Aorta (tissue), 5 donors: ENCODE results near the gene SLC38A3. TPM values are rescaled to one million over a fixed set of nuclear protein-coding genes. Genes with fewer than 3 reads are reported as not detected.

Experiments used
- ATAC-seq: fragments of 200-7000 bp; cut with Tn5 transposase; one replicate; pipeline ENCODE4 v1.9.1; 2022; ENCODE audit warnings: moderate library complexity; ENCODE audit not compliant: low FRiP score
- DNase-seq, 2 donors: peaks; one replicate each; pipeline ENCODE4 v3.0.0-alpha.2; 2020
- H3K27ac ChIP-seq, 2 donors: one replicate each; pipeline ENCODE4 v1.5.1; 2013; ENCODE audit warnings: low read length in 2 of 2, mild to moderate bottlenecking in 2 of 2, moderate library complexity in 2 of 2, control low read depth in 1 of 2, inconsistent platforms in 1 of 2, low read depth in 1 of 2
- H3K27me3 ChIP-seq, 2 donors: one replicate each; pipeline ENCODE4 v1.6.1; 2013; ENCODE audit warnings: control low read depth in 1 of 2, low read length in 1 of 2, mild to moderate bottlenecking in 1 of 2, moderate library complexity in 1 of 2; ENCODE audit not compliant: insufficient read depth in 2 of 2, control insufficient read depth in 1 of 2
- H3K36me3 ChIP-seq, 2 donors: one replicate each; pipeline ENCODE4 v1.6.1; 2013; ENCODE audit warnings: control low read depth in 1 of 2, low read length in 1 of 2, mild to moderate bottlenecking in 1 of 2; ENCODE audit not compliant: insufficient read depth in 2 of 2, control insufficient read depth in 1 of 2
- H3K4me1 ChIP-seq, 2 donors: one replicate each; pipeline ENCODE4 v1.6.1; 2013; ENCODE audit warnings: low read length in 2 of 2, control low read depth in 1 of 2, mild to moderate bottlenecking in 1 of 2, moderate library complexity in 1 of 2; ENCODE audit not compliant: insufficient read depth in 2 of 2, control insufficient read depth in 1 of 2
- H3K4me3 ChIP-seq, 2 donors: one replicate each; pipeline ENCODE4 v1.5.1; 2013; ENCODE audit warnings: low read length in 2 of 2, control low read depth in 1 of 2, mild to moderate bottlenecking in 1 of 2
- H3K9me3 ChIP-seq: one replicate; pipeline ENCODE4 v1.6.1; 2013; ENCODE audit warnings: mild to moderate bottlenecking, low read length; ENCODE audit not compliant: control insufficient read depth
- WGBS, 2 donors: extraction: QIAGEN DNeasy Blood & Tissue Kit; methylation state at CpG; one replicate each; pipeline ENCODE4 v1.1.7; 2013; 5-methylcytosine and 5-hydroxymethylcytosine counted together
- intact Hi-C, 2 donors: fragments of 100-400 bp; cut with DNase I; formaldehyde crosslinking; loops; one replicate each; pipeline versions ENCODE4 v1.14.2 to v1.15.0; 2022
- polyA plus RNA-seq, 2 donors: library from polyadenylated mRNA; stranded (reverse); fragments of 200-250 nt; gene quantifications; one replicate each; pipeline ENCODE4 v1.2.3, GENCODE V29; 2013
- total RNA-seq, 2 donors: library from RNA; stranded (reverse); fragmentation: NEBNext Ultra II Directional; extraction: Animal tissue kit (Norgen Biotek cat#: 25700); gene quantifications; one replicate each; pipeline ENCODE4 v1.2.1, GENCODE V29; 2021
- donor health status: healthy with polysubstance abuse.
- donor health status: Bipolar disorder and iron deficiency.
- donor health status: DM: no; HTN: no; CAD: no.
- donor health status: DM: no; HTN: no; CAD: no.
- donor health status: DM: yes; HTN: yes; CAD: no.

Gene SLC38A3
- total and polyA plus RNA-seq, 4 donors, result 0.19 to 1.4 (median 0.56) TPM; not detected in 1

GRCh38 chr3:50248387-50248786 is 43.3 kb downstream of the SLC38A3 start:
- DNase-seq, result peak; percentile 80 to 84
- Histone ChIP-seq H3K27ac (peak overlapping the region in 1 of 2 donors; percentile 23), H3K4me3 (no peak overlapping the region), H3K9me3 (no peaks in the 10 kb centered on the region), H3K4me1 (no peaks in the 10 kb centered on the region), H3K27me3 (no peaks in the 10 kb centered on the region), H3K36me3 (peaks cover 0 to 2% of the 10 kb centered on the region in 2 donors)
- peak; percentile 17 for ATAC-seq
- 2 to 4% methylated on average over 3 of the region's 3 CpGs for WGBS, 2 donors
- intact Hi-C loops, result no loop called here

- H3K4me1 ChIP-seq, result no peaks in the 10 kb centered on the region
- H3K9me3 ChIP-seq, result no peaks in the 10 kb centered on the region
- intact Hi-C loops, result no loop called here
- H3K27me3 ChIP-seq, result no peaks in the 10 kb centered on the region
- no peak for DNase-seq
- 84 to 87% methylated on average over 5 of the region's 5 CpGs for WGBS, 2 donors
- no peak overlapping the region for H3K4me3 ChIP-seq
- no peak for ATAC-seq
- H3K27ac ChIP-seq, result no peak overlapping the region
- H3K36me3 ChIP-seq, result peaks cover 0 to 2% of the 10 kb centered on the region in 2 donors
These were observed 44.4 kb downstream of the SLC38A3 start for GRCh38 chr3:50249457-50249856.

- ATAC-seq, result no peak
- intact Hi-C loops, result no loop called here
- WGBS, 2 donors, result 88 to 92% methylated on average over 4 of the region's 4 CpGs
- H3K4me3 ChIP-seq, result no peak overlapping the region
- DNase-seq, result no peak
- peaks cover 0 to 2% of the 10 kb centered on the region in 2 donors for H3K36me3 ChIP-seq
- no peak overlapping the region for H3K27ac ChIP-seq
- H3K27me3 ChIP-seq, result no peaks in the 10 kb centered on the region
- no peaks in the 10 kb centered on the region for H3K4me1 ChIP-seq
- H3K9me3 ChIP-seq, result no peaks in the 10 kb centered on the region
These were observed 45.4 kb downstream of the SLC38A3 start for GRCh38 chr3:50250514-50250913.

- H3K36me3 ChIP-seq, result peaks cover 0 to 2% of the 10 kb centered on the region in 2 donors
- no peaks in the 10 kb centered on the region for H3K27me3 ChIP-seq
- ATAC-seq, result no peak
- no peak for DNase-seq
- WGBS, 2 donors, result 67% methylated on average over 8 of the region's 8 CpGs
- no peaks in the 10 kb centered on the region for H3K9me3 ChIP-seq
- H3K4me1 ChIP-seq, result no peaks in the 10 kb centered on the region
- H3K4me3 ChIP-seq, result no peak overlapping the region
- intact Hi-C loops, result no loop called here
- H3K27ac ChIP-seq, result no peak overlapping the region
These were observed 46.1 kb downstream of the SLC38A3 start for GRCh38 chr3:50251220-50251619.

GRCh38 chr3:50254577-50255250 is 49.6 kb downstream of the SLC38A3 start:
- intact Hi-C loops, result no loop called here
- H3K4me3 ChIP-seq, result no peak overlapping the region
- peak; percentile 56 for ATAC-seq
- H3K36me3 ChIP-seq, result peaks cover 0 to 6% of the 10 kb centered on the region in 2 donors
- 60 to 64% methylated on average over 8 of the region's 8 CpGs for WGBS, 2 donors
- no peaks in the 10 kb centered on the region for H3K4me1 ChIP-seq
- DNase-seq, result peak; percentile 82 to 88
- H3K27ac ChIP-seq, result peak overlapping the region in 1 of 2 donors; percentile 9
- H3K9me3 ChIP-seq, result no peaks in the 10 kb centered on the region
- no peaks in the 10 kb centered on the region for H3K27me3 ChIP-seq

- ATAC-seq (no peak), DNase-seq (no peak)
- Histone ChIP-seq H3K36me3 (peaks cover 0 to 6% of the 10 kb centered on the region in 2 donors), H3K27me3 (no peaks in the 10 kb centered on the region), H3K4me1 (no peaks in the 10 kb centered on the region), H3K27ac (peak overlapping the region in 1 of 2 donors; percentile 6), H3K9me3 (no peaks in the 10 kb centered on the region), H3K4me3 (no peak overlapping the region)
- 81 to 82% methylated on average over 9 of the region's 9 CpGs for WGBS, 2 donors
- intact Hi-C loops, result no loop called here
These were observed 50.2 kb downstream of the SLC38A3 start for GRCh38 chr3:50255251-50255615.

- H3K27me3 ChIP-seq, result no peaks in the 10 kb centered on the region
- 86 to 87% methylated on average over 20 of the region's 20 CpGs for WGBS, 2 donors
- no peak overlapping the region for H3K27ac ChIP-seq
- ATAC-seq (no peak), DNase-seq (peak in 1 of 2 donors; percentile 56)
- peaks cover 0 to 6% of the 10 kb centered on the region in 2 donors for H3K36me3 ChIP-seq
- intact Hi-C loops, result no loop called here
- H3K4me3 ChIP-seq, result no peak overlapping the region
- H3K4me1 ChIP-seq, result no peaks in the 10 kb centered on the region
- no peaks in the 10 kb centered on the region for H3K9me3 ChIP-seq
These were observed 52.2 kb downstream of the SLC38A3 start for GRCh38 chr3:50256978-50257890.

- Histone ChIP-seq H3K27me3 (no peaks in the 10 kb centered on the region), H3K4me1 (no peaks in the 10 kb centered on the region), H3K36me3 (peaks cover 0 to 3% of the 10 kb centered on the region in 2 donors), H3K9me3 (no peaks in the 10 kb centered on the region), H3K27ac (no peak overlapping the region), H3K4me3 (no peak overlapping the region)
- DNase-seq (peak in 1 of 2 donors; percentile 45), ATAC-seq (no peak)
- WGBS, 2 donors, result 86 to 87% methylated on average over 17 of the region's 17 CpGs
- intact Hi-C loops, result no loop called here
These were observed 53.1 kb downstream of the SLC38A3 start for GRCh38 chr3:50258029-50258680.
